ENCODE data around the gene C1orf226. TPM values are rescaled to one million over a fixed set of nuclear protein-coding genes. Genes with fewer than 3 reads are reported as not detected.

Gene C1orf226
- total and polyA plus RNA-seq, 2 of the 4 experiments (the other 2 are of a cell fraction), result under 0.01 to 0.10 TPM

GRCh38 chr1:162375463-162375862, 6.1 kb upstream of the C1orf226 start:
- Histone ChIP-seq H3K4me2 (ENCODE audit: low read depth, low read length) (no peak overlapping the region), H3K4me1 (ENCODE audit: control insufficient read depth, insufficient read depth, low read length) (no peaks in the 10 kb centered on the region), H2AK5ac (ENCODE audit: low read depth, low read length) (no peak overlapping the region), H4K20me1 (ENCODE audit: insufficient read depth, low read length) (no peaks in the 10 kb centered on the region), H3K18ac (ENCODE audit: low read depth, low read length) (no peak overlapping the region), H3K14ac (replicated peaks; ENCODE audit: low read depth, low read length) (no peak overlapping the region), H3K79me1 (ENCODE audit: low read depth in 1 of 2, low read length in 2 of 2) (no peaks in the 10 kb centered on the region), H2BK15ac (ENCODE audit: low read depth, low read length) (no peak overlapping the region), H3K9ac (ENCODE audit: low read depth, low read length) (no peak overlapping the region), H2AFZ (replicated peaks; ENCODE audit: low read length, poor library complexity) (no peak overlapping the region), H4K5ac (ENCODE audit: low read depth, low read length) (no peak overlapping the region), H3K23ac (ENCODE audit: low read depth, low read length) (no peak overlapping the region), H3K36me3 (ENCODE audit: control insufficient read depth, insufficient read depth, low read length) (no peaks in the 10 kb centered on the region), H3K4me3 (ENCODE audit: insufficient read depth, low read depth, low read length) (no peak overlapping the region), H3K27ac (ENCODE audit: insufficient read depth, low read length) (no peak overlapping the region), H2BK20ac (ENCODE audit: low read depth, low read length) (no peak overlapping the region), H3K4ac (ENCODE audit: low read depth, low read length) (no peak overlapping the region), H3K9me1 (ENCODE audit: insufficient read depth, low read length) (no peaks in the 10 kb centered on the region), H4K8ac (ENCODE audit: low read depth in 2 of 2, low read length in 2 of 2) (no peak overlapping the region), H2BK5ac (ENCODE audit: low read depth, low read length, poor library complexity, severe bottlenecking) (no peak overlapping the region), H4K91ac (ENCODE audit: insufficient read depth, low read depth, low read length) (no peak overlapping the region), H3K27me3 (ENCODE audit: control insufficient read depth, insufficient read depth, low read length) (peaks cover 16% of the 10 kb centered on the region), H3K9me3 (ENCODE audit: control insufficient read depth, insufficient read depth, low read length) (no peaks in the 10 kb centered on the region), H3K56ac (ENCODE audit: extremely low read depth, insufficient read depth, low read length) (no peak overlapping the region), H2AK9ac (replicated peaks; ENCODE audit: low read depth, low read length, poor library complexity) (no peak overlapping the region), H2BK120ac (ENCODE audit: low read depth, low read length) (no peak overlapping the region)
- intact Hi-C loops (cut with micrococcal nuclease) (no loop called here), in situ Hi-C loops (cut with MboI; ENCODE audit: low sequenced_read_pairs) (loop anchor here (25.0 kb wide), 1 partner anchor 588 kb away; no protein-coding TSS in a partner anchor), dilution Hi-C loops (cut with HindIII; ENCODE audit: low sequenced_read_pairs, unreplicated experiment) (no loop called here)
- WGBS, 2 experiments (ENCODE audit: extremely low coverage in 2 of 2, insufficient read length in 1 of 2), result 100% methylated on average over 1 of the region's 8 CpGs; no CpG with 5 or more reads in 1 of the 2 experiments
- DNase-seq, result no peak
- no TSS peak for BruUV-seq (replicated peaks)
- ATAC-seq (ENCODE audit: low read depth), result no peak
- TF ChIP-seq, protein P1, sequence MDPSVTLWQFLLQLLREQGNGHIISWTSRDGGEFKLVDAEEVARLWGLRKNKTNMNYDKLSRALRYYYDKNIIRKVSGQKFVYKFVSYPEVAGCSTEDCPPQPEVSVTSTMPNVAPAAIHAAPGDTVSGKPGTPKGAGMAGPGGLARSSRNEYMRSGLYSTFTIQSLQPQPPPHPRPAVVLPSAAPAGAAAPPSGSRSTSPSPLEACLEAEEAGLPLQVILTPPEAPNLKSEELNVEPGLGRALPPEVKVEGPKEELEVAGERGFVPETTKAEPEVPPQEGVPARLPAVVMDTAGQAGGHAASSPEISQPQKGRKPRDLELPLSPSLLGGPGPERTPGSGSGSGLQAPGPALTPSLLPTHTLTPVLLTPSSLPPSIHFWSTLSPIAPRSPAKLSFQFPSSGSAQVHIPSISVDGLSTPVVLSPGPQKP (IDR thresholded peaks at IDR 0.05; ENCODE audit: borderline replicate concordance, low read depth, low read length), result no peak
- TF ChIP-seq BHLHE40 (IDR thresholded peaks at IDR 0.05; ENCODE audit: low read depth, low read length), result no peak
- no peak for TF ChIP-seq NFE2L2 (IDR thresholded peaks at IDR 0.05; ENCODE audit: low read depth, low read length)
- TF ChIP-seq FOS (IDR thresholded peaks at IDR 0.05; ENCODE audit: low read depth, low read length), result no peak
- TF ChIP-seq RCOR1 (IDR thresholded peaks at IDR 0.05; ENCODE audit: insufficient replicate concordance, low read length), result no peak
- no peak for TF ChIP-seq MAZ (IDR thresholded peaks at IDR 0.05; ENCODE audit: borderline replicate concordance, low read depth, low read length)
- TF ChIP-seq MAFK (IDR thresholded peaks at IDR 0.05; ENCODE audit: low read depth, low read length), result no peak
- TF ChIP-seq RAD21 (IDR thresholded peaks at IDR 0.05; ENCODE audit: low read length), result no peak
- no peak for TF ChIP-seq MXI1 (IDR thresholded peaks at IDR 0.05; ENCODE audit: borderline replicate concordance, low read depth, low read length)
- TF ChIP-seq, protein P2, sequence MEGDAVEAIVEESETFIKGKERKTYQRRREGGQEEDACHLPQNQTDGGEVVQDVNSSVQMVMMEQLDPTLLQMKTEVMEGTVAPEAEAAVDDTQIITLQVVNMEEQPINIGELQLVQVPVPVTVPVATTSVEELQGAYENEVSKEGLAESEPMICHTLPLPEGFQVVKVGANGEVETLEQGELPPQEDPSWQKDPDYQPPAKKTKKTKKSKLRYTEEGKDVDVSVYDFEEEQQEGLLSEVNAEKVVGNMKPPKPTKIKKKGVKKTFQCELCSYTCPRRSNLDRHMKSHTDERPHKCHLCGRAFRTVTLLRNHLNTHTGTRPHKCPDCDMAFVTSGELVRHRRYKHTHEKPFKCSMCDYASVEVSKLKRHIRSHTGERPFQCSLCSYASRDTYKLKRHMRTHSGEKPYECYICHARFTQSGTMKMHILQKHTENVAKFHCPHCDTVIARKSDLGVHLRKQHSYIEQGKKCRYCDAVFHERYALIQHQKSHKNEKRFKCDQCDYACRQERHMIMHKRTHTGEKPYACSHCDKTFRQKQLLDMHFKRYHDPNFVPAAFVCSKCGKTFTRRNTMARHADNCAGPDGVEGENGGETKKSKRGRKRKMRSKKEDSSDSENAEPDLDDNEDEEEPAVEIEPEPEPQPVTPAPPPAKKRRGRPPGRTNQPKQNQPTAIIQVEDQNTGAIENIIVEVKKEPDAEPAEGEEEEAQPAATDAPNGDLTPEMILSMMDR (conservative IDR thresholded peaks at IDR 0.05; ENCODE audit: low read depth, low read length), result no peak
- TF ChIP-seq SMC3 (IDR thresholded peaks at IDR 0.05; ENCODE audit: low read depth, low read length), result no peak
- TF ChIP-seq CHD1 (IDR thresholded peaks at IDR 0.05; ENCODE audit: low read depth, low read length), result no peak
- TF ChIP-seq, protein P3, sequence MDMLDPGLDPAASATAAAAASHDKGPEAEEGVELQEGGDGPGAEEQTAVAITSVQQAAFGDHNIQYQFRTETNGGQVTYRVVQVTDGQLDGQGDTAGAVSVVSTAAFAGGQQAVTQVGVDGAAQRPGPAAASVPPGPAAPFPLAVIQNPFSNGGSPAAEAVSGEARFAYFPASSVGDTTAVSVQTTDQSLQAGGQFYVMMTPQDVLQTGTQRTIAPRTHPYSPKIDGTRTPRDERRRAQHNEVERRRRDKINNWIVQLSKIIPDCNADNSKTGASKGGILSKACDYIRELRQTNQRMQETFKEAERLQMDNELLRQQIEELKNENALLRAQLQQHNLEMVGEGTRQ (IDR thresholded peaks at IDR 0.05; ENCODE audit: low read depth, low read length), result no peak
- TF ChIP-seq RFX5 (IDR thresholded peaks at IDR 0.05; ENCODE audit: low read depth, low read length), result no peak
- no peak for TF ChIP-seq CEBPB (IDR thresholded peaks at IDR 0.05; ENCODE audit: low read depth, low read length)
- no peak for TF ChIP-seq POLR2A (IDR thresholded peaks at IDR 0.05; ENCODE audit: low read depth, low read length)
- POLR2A ChIA-PET (ENCODE audit: unreplicated experiment), result no interaction called here
- CTCF ChIA-PET, result no interaction called here

Data from IMR-90 (cell line).